Right lobe of liver (tissue), 4 donors: ENCODE data around the gene ATP13A3.

Experiments used
- POLR2A ChIP-seq: fragments of 450-650 bp; IDR thresholded peaks from one replicate; pipeline ENCODE4 v1.6.1; 2017; ENCODE audit warnings: antibody characterized with exemption, mild to moderate bottlenecking
- TF ChIP-seq, protein P1 (sequence below), 4 donors: fragments of 200-600 bp in 3 of 4; fragments of 450-650 bp in 1 of 4; IDR thresholded peaks; one replicate each; pipeline versions ENCODE4 v1.5.1 to v1.8.0; 2016 to 2022; ENCODE audit warnings: antibody characterized with exemption in 4 of 4, mild to moderate bottlenecking in 2 of 4
- donor health status: DM: no; HTN: no; CAD: no.
- donor health status: DM: no; HTN: no; CAD: no.
- donor health status: DM: no; HTN: yes; CAD: no.

DNA sequence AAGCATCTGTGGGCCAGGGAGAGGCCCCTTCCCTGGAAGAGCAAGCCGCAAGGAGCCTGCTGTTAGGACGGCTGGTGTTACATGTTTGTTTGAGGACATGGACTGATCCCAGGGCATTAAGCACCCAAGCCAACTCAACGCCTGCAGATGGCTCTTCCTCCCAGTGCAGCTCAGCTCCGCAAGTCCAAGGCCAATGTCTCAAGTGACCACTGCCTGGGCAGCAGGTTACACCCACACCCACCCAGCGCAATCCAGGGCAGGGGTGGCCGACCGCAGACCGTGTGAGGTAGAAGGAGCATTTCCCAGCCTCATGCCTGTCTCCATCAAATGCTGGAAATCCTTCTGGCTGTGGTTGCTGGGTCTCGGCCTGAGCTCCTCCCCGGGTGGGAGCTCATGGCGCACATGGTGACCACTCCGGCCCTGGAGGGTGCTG, 102.2 kb downstream of the ATP13A3 start:
- TF ChIP-seq, protein P1, sequence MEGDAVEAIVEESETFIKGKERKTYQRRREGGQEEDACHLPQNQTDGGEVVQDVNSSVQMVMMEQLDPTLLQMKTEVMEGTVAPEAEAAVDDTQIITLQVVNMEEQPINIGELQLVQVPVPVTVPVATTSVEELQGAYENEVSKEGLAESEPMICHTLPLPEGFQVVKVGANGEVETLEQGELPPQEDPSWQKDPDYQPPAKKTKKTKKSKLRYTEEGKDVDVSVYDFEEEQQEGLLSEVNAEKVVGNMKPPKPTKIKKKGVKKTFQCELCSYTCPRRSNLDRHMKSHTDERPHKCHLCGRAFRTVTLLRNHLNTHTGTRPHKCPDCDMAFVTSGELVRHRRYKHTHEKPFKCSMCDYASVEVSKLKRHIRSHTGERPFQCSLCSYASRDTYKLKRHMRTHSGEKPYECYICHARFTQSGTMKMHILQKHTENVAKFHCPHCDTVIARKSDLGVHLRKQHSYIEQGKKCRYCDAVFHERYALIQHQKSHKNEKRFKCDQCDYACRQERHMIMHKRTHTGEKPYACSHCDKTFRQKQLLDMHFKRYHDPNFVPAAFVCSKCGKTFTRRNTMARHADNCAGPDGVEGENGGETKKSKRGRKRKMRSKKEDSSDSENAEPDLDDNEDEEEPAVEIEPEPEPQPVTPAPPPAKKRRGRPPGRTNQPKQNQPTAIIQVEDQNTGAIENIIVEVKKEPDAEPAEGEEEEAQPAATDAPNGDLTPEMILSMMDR (IDR thresholded peaks at IDR 0.05): no peak
- TF ChIP-seq POLR2A: no peak
